Left cardiac atrium (tissue), 4 donors: ENCODE results near the gene MYOCOS. TPM values are rescaled to one million over a fixed set of nuclear protein-coding genes. Genes with fewer than 3 reads are reported as not detected.
"Not testable (repeated sequence)": the region's sequence is repeated elsewhere in the genome, so short reads cannot be mapped to it uniquely, and the experiment has no call there.

Source experiments
- ATAC-seq, 2 donors: fragments of 200-7000 bp; cut with Tn5 transposase; one replicate each; pipeline ENCODE4 v1.9.1; 2020; ENCODE audit warnings: mild to moderate bottlenecking in 2 of 2, moderate library complexity in 2 of 2
- DNase-seq: peaks from one replicate; pipeline ENCODE4 v3.0.0-alpha.2; 2020
- intact Hi-C, 2 donors: fragments of 100-400 bp; cut with DNase I; formaldehyde crosslinking; loops; one replicate each; pipeline versions ENCODE4 v1.14.1 to v1.15.1; 2022 to 2023
- long read RNA-seq: library from polyadenylated mRNA; unstranded; transcript quantifications from one replicate; pipeline ENCODE4 v2.0.0, GENCODE V29; 2021
- total RNA-seq, 2 donors: library from RNA; stranded (reverse); fragmentation: NEBNext Ultra II Directional; extraction: Animal tissue kit (Norgen Biotek cat#: 25700); gene quantifications; one replicate each; pipeline ENCODE4 v1.2.1, GENCODE V29; 2021
- donor health status: DM: no; HTN: yes; CAD: no.
- donor health status: DM: no; HTN: yes; CAD: no; lungs with severe emphysema.
- donor health status: DM: yes; HTN: yes; CAD: no.
- donor health status: Dilated cardiomyopathy.

The MYOCOS gene, protein sequence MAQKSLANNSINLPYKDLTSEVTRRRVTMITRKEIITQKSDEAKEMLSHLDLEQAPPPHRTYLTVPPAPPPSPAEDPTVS
- total RNA-seq, result not detected
- long read RNA-seq, result 0 reads

DNA sequence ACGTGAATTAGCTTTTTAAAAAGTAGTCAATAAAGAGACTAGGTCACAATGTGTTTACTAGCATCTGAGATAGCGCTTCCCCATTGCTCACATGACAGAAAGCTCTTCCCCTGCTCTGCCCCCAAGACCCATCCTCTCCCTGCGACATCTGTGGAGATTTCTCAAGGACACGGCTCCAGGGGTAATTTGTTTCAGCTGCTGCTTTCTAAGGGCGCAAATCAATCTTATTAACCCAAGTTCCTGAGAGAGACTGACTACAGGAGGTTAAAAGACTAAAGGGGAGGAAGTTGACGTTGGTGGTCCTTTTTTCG is at the start of gene MYOCOS:
Gene MYOCOS, plus strand, starts transcription at position 92 of the 311 bp plus-strand sequence. CDS start 1,641 bp downstream, outside the sequence.
- intact Hi-C loops, result no loop called here
- no peak for DNase-seq
- ATAC-seq, result no peak

DNA sequence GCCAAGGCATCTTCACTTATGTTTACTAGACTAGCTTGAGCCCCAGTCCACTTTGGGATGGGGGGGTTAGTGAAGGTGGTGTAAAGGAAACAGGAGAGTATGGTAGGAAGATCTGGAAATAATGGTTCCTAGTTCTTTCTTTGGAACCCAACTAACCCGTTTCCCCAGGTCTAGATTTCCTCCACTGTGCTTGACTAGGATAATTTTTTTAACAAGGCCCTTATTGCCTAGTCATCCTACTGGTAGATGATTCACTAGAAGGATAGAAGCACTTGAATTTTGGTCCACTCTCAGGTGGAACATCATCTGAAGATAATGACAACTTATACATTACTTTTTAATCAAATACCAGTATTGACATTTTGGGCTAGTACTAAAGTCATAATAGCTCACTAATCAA is 45.9 kb upstream of the MYOCOS start:
- ATAC-seq, result no peak
- intact Hi-C loops, result no loop called here

DNA sequence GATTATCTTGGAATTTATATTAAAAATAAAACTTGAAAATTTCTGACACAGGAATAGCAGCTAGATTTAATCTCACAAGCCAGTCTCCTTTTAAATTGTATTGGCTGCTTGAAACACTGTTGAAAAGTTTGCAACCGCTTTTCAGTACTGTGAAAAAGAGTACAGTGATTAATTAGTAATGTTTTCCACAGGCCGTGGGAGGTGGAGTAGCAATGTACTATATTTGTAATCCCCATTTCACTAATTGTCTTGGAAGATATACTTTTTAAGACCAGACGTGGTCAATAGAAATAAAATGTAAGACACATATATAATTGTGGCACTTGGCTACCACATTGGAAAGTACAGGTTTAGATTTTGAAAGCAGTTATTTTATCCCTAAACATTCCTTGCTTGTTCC is 40.8 kb upstream of the MYOCOS start:
- ATAC-seq, result no peak

More for the DNA sequence above, 45.9 kb upstream of the MYOCOS start:
- no peak for DNase-seq

DNA sequence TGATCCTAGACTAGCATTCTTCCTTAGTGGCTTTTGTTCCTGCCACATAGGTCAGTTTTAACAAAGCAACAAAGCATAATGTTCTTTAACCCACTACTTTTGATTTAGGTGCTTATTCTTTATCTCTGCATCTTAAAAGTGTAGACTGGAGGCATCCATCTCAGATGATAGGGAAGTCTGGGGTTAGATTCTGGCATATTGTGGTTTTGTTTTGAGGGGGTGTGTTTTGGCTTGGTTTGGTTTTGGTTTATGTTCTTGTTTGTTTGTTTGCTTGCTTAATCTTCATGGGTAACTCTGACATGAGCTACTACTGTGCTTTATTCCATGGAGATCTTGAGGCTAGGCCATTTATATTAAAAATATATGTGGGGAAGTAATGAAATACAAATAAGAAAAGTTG is 40.3 kb upstream of the MYOCOS start:
- intact Hi-C loops, result loop anchor here (5.0 to 10.0 kb wide), 2 partner anchors 49 to 57 kb away; no protein-coding TSS in a partner anchor
- ATAC-seq, result no peak
- DNase-seq, result no peak

More for the DNA sequence above, 40.8 kb upstream of the MYOCOS start:
- no peak for DNase-seq
- intact Hi-C loops, result loop anchor here (5.0 to 10.0 kb wide), 2 partner anchors 49 to 56 kb away; no protein-coding TSS in a partner anchor

DNA sequence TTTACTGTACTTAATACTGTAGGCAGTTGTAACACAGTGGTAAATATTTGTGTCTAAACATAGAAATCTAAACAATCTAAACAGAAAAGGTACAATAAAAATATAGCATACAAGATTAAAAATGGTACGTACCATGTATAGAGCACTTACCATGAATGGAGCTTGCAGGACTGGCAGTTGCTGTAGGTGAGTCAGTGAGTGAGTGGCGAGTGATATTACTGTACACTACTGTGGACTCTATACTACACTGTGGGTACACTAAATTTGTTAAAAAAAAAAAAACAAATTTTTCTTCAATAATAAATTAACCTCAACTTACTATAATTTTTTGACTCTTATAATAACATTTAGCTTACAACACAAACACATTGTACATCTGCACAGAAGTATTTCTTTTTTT is 39.5 kb upstream of the MYOCOS start:
- ATAC-seq (no peak), DNase-seq (no peak)
- intact Hi-C loops, result loop anchor here (5.0 to 10.0 kb wide), 2 partner anchors 50 to 58 kb away; no protein-coding TSS in a partner anchor

DNA sequence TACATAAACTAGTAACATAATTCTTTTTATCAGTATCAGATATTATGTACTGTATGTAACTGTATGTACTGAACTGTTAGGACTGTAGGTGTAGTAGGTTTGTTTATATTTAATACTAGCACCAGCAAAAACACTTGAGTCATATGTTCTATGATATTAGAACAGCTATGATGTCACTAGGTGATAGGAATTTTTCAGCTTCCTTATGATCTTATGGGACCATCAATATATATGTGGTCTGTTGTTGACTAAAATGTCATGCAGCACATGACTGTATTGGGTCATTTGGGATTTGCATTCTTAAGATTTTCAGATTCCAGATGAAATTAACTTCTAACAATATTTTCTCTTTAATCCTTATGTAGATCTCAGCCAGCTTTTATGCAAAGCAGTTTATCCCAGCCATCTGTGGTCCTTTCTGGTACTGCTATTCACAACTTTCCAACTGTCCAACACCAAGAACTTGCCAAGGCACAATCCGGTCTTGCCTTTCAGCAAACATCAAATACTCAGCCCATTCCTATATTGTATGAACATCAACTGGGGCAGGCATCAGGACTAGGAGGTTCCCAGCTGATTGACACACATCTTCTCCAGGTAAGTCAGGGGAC is 38.3 kb upstream of the MYOCOS start:
- DNase-seq (no peak), ATAC-seq (no peak)
- intact Hi-C loops, result loop anchor here (5.0 to 10.0 kb wide), 2 partner anchors 51 to 59 kb away; no protein-coding TSS in a partner anchor

DNA sequence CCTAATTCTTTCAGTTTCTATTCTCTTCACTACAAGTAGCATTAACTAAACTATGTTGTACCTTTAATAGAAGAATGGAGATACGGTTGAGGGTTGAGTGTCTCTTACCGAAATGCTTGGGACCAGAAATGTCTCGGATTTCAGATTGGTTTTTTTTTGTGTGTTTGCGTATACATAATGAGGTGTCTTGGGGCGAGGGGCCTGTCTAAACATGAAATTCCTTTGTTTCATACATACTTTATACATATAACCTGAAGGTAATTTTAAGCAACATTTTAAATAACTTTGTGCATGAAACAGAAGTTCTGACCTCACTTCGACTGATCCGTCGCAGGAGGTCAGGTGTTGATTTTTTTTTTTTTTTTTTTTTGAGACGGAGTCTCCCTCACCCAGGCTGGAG is 36.3 kb upstream of the MYOCOS start:
- intact Hi-C loops, result loop anchor here in 1 of 2 donors (10.0 kb wide), 1 partner anchor 61 kb away; no protein-coding TSS in a partner anchor
- DNase-seq, result no peak
- ATAC-seq, result no peak

DNA sequence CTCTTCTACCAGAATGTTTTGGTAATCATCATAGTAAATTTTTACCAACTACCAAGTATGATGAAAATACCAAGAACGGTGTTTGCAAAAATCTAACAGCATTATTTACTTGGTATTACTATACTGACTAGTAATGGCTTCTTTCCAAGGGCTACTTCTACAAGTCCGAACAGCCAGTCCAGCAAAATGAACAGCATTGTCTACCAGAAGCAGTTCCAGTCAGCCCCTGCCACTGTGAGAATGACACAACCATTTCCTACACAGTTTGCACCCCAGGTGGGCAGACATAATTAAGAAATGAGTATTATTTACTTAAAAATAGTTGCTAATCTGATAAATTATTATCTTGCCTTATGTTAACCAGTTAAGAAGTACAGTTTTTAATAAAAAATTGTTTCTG is 33.8 kb upstream of the MYOCOS start:
- ATAC-seq (no peak), DNase-seq (no peak)
- intact Hi-C loops, result loop anchor here in 1 of 2 donors (10.0 kb wide), 1 partner anchor 63 kb away; no protein-coding TSS in a partner anchor

DNA sequence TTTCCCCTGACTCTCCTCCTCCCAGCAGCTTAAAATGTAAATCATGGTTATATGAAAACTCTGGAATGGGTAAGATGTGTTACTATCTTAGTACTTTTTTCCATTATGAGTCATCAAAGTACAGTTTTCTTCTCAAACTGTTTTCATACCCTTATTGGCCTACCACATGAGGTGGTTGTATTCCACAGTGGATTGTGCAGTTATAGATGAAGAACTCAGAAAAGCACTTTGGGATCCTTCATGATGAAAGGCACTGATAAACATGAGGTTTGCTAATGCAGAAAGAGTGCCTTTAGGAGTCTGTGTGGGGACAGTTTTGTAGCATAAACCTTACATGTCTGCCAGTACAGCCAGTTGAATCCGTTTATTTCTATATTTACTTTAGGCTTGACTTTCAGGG is 32.0 kb upstream of the MYOCOS start:
- no peak for DNase-seq
- ATAC-seq, result no peak
- intact Hi-C loops, result no loop called here

DNA sequence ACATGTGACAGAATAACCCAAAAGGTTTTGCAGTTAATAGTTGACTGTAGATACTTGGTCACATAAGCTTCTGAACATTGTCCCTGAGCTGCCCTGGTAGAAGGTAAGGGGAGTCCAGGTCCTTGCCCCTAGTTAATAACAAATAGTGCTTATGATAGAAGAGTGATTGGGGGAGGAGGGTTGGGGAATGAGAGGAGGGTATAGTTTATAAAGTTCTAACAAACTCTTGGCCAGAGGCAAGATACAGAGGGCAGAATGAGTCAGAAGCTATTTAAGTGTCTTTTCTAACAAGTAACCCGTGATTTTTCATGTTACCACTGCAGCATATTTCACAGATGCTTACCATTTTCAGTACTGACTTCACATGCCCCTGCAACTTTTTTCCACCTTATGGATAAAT is 26.7 kb upstream of the MYOCOS start:
- intact Hi-C loops, result no loop called here
- ATAC-seq (peak in 1 of 2 donors; percentile 26), DNase-seq (no peak)

DNA sequence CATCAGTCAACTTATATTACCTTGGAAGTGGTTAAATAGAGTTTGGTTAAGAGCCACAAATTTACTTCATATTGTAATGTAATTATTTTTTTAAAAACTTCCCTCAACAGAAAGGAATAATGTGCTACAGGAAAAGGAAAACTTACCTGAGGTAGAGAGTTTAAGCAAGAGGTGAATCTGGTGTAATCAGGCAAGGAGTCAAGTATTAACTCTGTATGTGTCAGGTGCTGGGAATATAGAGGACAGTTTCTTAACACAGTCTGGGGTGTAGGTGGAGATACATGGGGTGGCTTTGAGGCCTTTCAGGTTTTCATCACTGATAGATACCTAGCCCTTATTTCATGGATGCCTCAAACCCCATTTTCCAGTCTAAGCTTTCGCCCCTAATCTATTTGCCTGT is 25.9 kb upstream of the MYOCOS start:
- ATAC-seq (no peak), DNase-seq (no peak)
- intact Hi-C loops, result no loop called here

DNA sequence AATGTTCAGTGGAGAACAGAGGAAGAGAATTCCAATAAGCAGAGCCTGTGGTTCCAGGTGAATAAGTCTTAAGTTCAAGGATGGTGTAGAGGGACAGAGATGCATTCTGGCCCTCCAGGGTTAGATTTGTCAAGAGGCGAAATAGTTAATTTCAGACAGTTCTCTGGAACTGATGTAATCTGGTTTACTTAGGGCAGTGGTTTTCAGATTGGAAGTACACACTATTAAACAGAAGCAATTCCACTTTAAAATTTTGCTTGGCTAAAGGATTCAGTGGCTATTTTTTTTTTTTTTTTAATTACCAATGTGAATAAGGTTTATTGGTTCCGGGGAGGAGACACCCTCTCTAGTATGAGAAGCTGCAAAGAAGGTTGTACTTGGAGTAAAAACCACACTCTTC is 25.3 kb upstream of the MYOCOS start:
- intact Hi-C loops, result no loop called here
- DNase-seq (no peak), ATAC-seq (no peak)

DNA sequence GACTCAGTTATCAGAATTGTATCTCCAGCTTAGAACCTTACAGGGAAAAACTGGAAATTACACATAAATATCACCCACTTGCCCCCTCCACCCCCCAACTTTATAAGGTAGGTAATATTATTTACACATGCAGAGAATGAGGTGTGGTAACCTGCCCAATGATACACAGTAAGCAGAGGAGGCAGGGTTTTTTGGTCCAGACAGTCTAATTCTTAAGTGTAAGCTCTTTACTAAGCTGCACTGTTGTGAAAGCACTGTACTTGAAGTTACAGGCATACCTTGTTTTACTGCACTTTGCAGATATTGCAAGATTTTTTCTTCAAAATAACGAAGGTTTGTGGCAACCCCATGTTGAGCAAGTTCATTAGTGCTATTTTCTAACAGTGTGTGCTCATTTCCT is 24.8 kb upstream of the MYOCOS start:
- DNase-seq (no peak), ATAC-seq (no peak)
- intact Hi-C loops, result no loop called here

DNA sequence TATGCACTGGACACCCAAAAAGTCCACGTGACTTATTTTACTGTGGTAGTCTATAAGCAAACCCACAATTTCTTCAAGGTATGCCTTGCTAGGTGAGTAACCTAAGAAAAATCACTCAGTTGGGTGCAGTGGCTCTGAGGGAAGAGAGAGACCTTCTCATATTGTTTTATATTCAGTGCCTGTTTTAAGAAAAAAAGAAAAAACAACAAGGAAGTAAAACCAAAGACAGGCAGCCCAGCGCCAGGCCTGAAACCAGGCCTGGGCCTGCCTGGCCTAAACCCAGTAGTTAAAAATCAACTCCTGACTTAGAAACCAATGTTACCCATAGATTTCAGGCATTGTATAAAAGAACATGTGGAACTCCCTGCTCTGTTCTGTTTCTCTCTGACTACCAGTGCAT is 21.7 kb upstream of the MYOCOS start:
- ATAC-seq, DNase-seq, intact Hi-C loops: not testable (repeated sequence)

DNA sequence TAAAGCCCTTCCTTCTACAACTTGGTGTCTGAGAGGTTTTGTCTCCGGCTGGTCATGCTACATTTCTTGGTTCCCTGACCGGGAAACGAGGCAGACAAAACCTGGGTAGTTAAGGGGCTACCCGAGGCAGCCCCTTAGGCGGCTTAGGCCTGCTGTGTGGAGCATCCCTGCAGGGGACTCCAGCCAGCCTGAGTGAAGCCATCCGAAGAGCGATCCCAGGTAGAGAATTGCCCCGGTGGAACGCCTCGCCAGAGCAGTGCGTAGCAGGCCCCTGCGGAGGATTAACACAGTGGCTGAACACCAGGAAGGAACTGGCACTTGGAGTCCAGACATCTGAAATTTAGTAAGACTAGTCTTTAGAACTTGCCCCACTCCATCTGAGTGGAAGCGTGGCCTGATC is 21.2 kb upstream of the MYOCOS start:
- DNase-seq (no peak), ATAC-seq (no peak)
- intact Hi-C loops, result no loop called here

DNA sequence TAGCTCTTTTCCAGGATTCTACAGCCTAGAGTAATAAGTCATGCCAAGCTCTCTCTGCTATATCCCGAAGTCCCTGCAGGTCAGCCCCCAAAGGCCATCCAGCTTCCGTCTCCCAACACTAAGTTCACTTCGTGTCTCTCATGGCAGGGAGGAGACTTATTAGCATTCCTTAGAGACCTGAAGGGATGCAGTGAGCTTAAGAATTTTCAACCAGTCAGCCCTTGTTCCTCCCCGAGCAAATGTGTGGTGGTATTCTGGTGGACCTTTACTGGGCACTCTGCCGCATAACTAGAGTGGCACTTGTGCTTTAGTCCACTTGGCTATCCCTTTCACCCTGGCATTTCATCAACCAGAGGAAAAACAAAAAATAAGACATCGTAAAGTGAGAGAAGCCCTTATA is 19.0 kb upstream of the MYOCOS start:
- ATAC-seq, intact Hi-C loops: not testable (repeated sequence)

DNA sequence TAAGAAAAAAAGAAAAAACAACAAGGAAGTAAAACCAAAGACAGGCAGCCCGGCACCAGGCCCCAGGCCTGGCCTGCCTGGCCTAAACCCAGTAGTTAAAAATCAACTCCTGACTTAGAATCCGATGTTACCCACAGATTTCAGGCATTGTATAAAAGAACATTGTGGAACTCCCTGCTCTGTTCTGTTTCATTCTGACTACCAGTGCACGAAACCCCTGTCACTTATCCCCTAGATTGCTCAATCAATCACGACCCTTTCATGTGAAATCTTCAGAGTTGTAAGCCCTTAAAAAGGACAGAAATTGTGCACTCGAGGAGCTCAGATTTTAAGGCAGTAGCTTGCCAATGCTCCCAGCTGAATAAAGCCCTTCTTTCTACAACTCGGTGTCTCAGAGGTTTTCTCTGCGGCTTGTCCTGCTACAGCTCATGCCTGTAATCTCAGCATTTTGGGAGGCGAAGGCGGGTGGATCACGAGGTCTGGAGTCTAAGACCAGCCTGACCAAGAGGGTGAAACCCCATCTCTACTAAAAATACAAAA is 15.6 kb upstream of the MYOCOS start:
- no peak for DNase-seq
- no peak for ATAC-seq
- intact Hi-C loops, result no loop called here

More for the DNA sequence above, 19.0 kb upstream of the MYOCOS start:
- DNase-seq, result not testable (repeated sequence)

DNA sequence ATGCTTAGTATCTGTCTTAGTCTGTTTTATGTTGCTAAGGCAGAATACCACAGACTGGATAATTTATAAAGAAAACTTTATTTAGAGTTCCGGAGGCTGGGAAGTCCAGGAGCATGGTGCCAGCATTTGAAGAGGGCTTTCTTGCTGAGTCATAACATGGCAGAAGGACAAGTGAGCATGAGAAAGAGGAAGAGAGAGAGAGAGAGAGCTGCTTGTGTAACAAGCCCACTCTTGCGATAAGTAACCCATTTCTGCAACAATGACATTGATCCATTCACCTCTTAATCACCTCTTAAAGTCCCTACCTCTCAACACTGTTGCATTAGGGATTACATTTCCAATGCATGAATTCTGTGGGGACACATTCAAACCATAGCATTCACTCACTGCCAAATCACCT is 11.7 kb upstream of the MYOCOS start:
- no peak for DNase-seq
- intact Hi-C loops, result no loop called here
- ATAC-seq, result peak in 1 of 2 donors; percentile 45

DNA sequence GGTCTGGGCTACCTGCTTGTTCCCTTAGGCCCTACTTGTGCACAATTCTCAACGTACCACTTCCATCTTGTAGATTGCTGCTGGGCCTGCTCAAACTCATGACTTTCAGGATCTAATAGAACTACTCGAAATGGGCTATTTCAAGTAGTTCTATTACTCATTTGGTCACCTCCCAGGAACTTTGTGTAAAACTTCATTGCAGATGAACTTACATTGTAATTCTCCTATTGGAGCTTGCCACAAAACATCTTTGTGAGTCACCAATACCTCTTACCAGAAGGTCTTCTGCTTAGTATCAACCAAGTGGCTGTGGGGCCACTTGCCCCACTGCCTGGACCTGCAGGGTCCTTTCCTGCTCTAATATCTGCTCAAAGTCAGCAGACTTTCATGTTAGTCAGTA is 10.7 kb upstream of the MYOCOS start:
- DNase-seq, result no peak
- no peak for ATAC-seq
- intact Hi-C loops, result no loop called here

DNA sequence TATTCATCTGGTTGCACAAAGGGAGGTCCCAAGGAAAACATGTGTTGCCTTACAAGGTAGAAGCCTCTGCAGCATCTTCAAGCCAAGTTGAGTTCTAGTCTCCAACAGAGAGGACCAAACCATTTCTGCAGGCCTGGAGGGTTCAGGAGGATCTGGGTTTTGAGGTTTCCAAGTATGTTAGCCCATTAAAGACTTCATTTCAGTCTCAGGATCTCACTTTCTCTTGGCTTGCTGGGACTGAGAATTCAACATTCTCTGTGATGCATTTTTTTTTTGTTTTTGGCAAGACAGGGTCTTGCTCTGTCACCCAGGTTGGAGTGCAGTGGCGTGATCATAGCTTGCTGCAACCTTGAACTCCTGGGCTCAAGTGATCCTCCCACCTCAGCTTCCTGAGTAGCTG is 8.8 kb upstream of the MYOCOS start:
- ATAC-seq (no peak), DNase-seq (no peak)
- intact Hi-C loops, result no loop called here
